Measurements from ENCODE around the gene FZD1.

GRCh38 chr7:91311839-91312238 lies 47.6 kb downstream of the FZD1 start:
- no peak for TF ChIP-seq CTCF (IDR thresholded peaks at IDR 0.05)
- TF ChIP-seq POLR2A (IDR thresholded peaks at IDR 0.05): no peak
